Measurements from ENCODE around the gene PARP12.

The PARP12 gene

DNA sequence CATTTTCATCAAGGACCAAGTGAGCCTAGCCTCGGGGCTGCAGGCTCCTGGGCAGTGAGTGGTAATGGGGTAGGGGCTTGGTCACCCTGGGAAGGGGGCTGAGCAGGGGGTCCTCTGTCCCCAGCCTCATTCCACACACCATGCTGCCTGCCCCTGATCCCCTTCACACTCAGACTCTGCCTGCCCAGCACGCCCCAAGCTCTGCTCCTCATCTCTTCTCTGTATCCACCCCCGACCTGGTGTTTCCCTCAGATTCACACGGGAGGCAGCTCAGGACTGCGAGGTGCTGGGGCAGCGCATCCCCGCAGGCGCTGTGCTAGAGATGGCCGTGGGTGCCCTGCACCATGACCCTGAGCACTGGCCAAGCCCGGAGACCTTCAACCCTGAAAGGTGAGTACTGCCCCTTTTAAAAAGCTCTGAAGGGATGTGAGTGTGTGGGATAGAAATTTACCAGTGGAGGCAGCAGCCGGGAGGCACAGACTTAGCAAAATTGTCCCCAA lies 47.2 kb downstream of the PARP12 start:
- FAIRE-seq (no peak), DNase-seq (ENCODE audit: low spot score) (no peak)

DNA sequence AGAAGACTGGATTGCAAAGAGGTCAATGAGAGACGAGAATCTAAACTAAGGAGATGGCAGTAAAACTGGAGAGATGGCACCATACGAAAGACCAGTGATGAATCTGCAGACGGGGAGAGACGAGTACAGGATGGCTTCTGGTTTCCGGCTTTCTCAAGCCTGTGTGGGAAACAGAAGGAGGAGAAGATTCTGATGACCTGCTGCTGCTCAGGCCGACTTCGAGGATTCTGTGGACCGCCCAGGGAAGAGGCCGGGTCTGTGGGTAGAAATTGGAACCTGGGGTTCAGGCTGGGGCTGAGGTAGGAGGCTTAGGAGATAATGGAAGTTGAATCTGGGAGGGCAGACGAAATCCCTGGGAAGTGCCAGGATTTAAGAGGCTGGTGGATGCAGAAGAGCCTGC lies 48.6 kb downstream of the PARP12 start:
- no peak for DNase-seq (ENCODE audit: low spot score)
- FAIRE-seq = no peak

DNA sequence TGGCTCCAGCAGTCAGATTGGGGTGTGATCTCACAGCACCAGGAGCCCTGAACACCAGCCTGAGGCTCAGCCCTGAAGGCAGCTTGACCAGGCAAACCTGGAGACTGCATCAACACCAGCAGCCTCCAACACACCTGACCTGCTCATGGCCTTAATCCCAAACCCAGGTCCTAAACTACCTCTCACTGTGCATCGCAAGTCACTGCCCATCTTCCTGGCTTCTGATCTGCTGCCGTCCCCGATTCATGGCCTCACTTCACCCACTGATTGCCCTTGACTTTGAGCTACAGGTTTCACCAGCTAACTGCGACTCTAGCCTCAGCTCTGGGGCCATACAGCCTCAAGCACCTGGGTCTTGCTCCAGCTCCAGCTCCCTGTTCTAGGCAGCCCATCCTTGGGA lies 49.1 kb downstream of the PARP12 start:
- FAIRE-seq (no peak), DNase-seq (ENCODE audit: low spot score) (no peak)

DNA sequence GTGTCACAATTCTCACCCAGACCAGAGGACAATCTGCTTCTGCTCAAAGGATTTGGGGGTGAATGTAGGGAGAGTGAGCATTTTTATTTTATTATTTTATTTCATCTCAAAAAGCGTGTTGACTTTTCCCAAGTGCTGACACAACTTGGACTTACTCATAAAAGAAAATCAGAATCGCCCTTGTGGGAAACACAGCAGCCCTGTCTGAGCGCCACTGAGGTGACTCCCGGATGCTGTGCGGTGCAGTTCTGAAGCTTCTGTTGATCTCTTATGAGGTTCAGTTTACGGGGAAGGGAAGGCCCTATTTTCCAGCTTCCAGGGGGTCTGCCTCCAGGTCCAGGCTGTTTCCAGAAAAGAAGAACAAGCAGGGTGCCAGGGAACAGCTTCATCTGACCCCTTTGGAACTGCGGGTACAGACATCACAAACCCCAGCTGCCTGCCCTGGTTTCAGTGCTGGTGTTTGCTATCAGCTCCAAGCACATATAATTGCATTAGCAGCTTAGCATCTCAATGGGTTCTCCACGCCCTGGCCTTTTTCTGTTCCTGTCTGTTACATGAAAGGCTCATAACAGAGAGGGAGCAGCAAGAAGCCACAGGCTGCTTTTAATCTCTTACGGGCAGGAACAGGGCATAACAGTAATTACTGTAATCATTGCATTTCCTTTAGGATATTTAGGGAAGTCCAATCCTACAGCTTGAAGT lies 52.4 kb downstream of the PARP12 start:
- FAIRE-seq = no peak

DNA sequence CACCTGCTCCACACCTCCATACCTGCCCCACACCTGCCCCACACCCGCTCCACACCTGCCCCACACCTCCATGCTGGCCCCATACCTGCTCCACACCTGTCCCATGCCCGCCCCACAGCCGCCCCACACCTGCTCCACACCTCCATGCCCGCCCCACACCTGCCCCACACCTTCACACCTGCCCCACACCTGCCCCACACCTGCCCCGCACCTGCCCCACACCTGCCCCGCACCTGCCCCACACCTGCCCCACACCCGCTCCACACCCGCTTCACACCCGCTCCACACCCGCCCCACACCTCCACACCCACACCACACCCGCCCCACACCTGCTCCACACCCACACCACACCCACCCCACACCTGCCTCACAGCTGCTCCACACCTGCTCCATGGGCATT lies 53.0 kb downstream of the PARP12 start:
- FAIRE-seq (peak; percentile 9), DNase-seq (ENCODE audit: low spot score) (no peak)

More for the DNA sequence above, 52.4 kb downstream of the PARP12 start:
- no peak for DNase-seq (ENCODE audit: low spot score)

DNA sequence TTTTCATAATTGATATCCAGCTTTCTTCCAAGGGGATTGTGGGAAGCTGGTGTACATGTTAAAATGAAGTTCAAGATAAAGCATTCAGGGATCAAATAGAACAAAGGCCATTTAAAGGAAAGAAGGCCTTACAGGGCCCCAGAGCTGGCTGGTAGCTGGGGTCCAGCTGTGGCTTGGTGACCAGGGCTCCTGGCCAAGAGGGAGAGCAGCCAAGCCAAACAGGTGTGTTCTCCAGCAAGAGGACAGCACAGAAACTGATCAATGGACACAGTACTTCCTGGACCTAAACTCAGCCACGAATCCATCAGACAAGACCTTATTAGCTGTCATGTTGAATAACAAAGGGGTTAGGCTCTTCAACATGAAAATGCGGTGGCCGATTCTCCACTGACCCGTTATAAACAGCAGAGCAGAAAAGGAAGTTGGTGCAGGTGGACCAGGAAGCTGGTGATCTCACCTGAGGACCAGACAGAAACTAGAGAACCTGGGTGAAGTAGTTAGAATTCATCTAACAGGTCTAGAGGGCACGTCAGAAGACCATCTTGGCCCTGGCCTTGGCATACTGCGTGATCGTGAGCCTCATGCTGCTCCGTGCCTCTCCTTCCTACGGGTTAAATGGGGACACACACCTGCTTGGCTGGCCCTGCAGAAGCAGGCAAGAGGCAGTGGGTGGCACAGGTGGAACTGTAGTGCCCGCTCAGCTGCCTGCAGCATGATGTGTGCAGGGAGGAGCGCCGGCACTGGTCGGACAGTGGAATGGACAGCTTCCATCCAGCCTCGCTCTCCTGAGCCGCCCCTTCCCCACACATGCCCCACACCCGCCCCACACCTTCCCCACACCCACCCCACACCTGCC lies 53.8 kb downstream of the PARP12 start:
- no peak for FAIRE-seq
- no peak for DNase-seq (ENCODE audit: low spot score)

DNA sequence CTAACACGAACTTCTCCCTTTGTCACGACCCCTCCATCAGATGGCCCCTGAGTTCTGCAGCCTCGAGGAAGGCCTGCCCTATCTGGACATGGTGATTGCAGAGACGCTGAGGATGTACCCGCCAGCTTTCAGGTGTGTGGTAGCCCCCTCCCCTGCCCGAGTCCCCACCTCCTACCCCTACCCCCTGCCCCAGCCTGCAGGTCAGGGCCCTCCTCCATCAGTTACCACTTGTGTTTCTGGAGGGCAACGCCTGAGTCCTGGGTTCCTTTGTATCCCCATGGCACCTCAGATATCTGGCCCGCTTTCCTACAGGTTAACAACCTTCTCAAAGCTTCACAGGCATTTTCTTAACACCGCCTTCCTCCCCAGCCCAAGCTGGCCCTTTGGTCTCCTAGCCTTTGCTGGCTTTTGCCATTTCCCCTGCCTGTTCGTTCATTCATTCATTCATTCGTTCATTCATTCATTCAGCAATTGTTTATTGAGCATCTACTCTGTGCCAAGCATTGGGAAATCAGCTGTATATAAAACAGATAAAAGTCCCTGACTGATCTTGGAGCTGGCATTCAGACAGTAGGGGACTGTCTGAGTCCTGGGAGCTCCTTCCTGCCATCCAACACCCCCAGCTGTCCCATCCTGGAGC lies 55.6 kb downstream of the PARP12 start:
- no peak for FAIRE-seq
- DNase-seq (ENCODE audit: low spot score) = no peak

DNA sequence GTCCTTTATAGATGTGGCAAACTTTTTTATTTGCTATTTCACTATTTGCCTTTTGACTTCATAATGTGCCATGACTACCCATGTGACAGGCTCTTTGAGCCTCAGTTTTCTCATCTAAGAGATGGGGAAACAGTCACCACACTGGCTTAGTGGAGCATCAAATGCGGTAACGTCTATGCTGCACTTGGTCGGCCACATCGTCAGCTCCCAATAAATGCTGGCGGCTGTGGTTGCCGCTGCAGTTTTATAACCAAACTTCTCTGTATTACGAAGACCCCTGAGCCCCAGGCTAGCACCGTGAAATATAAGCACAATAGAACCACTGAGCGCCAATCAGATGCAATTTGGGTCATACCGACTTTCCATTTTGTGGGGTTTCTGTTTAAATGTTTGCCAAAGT lies 56.2 kb downstream of the PARP12 start:
- no peak for FAIRE-seq
- no peak for DNase-seq (ENCODE audit: low spot score)

DNA sequence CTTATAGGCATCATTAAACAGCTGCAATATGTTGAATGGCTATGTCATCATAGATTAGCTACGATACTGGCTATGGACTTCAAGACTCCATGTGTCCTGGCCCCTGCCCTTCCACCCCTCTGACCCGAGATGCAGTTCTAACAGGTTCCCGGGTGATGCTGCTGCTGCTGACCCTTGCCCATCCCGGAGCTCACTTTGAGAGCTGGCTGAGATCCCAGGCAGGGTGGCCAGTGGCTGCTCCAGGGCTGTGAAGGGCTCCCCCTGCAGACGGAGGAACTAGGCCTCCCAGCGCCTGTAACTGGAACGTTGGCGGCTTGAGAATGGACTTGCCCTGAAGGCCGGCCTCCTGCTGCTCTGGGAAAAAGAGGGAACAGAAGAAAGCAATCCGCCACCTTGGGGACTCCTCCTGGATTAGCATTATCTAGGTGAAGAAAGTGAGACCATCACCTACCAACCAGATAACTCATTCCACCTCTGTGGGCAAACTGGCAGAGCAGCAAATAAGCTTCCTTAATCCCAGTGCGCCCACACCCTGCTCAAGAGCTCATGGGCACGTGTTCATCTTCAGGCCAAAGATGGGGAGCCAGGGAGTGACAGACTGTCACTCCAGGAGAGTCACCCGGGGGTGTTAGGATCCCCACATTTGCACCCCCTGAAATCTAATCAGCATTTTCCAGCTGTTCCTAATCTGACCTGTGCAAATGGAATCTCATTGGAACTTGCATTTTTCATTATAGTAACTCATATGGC lies 56.8 kb downstream of the PARP12 start:
- FAIRE-seq = no peak
- DNase-seq (ENCODE audit: low spot score) = peak; percentile 63

DNA sequence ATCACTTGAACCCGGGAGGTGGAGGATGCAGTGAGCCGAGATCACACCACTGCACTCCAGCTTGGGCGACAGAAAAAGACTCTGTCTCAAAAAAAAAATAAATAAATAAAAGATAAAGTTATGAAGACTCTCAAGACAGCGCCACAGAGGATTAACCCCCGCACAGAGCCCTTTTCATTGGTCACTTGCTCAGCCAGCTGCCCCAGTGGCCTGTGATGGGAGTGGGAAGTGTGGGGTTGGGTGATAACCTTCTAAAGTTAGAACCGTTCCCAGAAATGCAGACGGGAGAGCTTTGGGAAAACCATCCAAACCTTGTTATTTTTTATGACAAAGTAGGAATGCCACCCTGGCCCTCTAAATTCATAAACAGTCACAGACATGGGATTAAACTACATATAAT lies 57.4 kb downstream of the PARP12 start:
- FAIRE-seq (no peak), DNase-seq (ENCODE audit: low spot score) (no peak)

DNA sequence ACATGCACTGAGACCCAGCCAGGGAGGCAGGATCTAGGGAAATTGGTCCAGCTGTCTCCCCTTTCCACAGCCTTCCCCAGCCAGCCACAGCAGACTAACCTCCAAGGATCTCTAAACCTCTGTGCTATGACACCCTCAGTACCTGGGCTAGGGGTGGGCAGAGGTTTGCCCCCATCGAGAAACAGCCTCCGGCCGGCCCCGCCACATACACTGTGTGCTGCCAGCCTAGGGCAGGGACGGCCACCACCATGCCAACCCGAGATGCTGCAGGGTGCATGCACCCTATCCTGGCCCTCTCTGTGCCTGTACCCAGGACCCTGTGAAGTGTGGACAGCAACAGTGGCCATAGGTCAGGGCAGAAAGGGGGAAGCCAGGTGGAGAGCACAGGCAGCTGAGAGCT lies 58.1 kb downstream of the PARP12 start:
- DNase-seq (ENCODE audit: low spot score) = no peak
- FAIRE-seq = no peak

DNA sequence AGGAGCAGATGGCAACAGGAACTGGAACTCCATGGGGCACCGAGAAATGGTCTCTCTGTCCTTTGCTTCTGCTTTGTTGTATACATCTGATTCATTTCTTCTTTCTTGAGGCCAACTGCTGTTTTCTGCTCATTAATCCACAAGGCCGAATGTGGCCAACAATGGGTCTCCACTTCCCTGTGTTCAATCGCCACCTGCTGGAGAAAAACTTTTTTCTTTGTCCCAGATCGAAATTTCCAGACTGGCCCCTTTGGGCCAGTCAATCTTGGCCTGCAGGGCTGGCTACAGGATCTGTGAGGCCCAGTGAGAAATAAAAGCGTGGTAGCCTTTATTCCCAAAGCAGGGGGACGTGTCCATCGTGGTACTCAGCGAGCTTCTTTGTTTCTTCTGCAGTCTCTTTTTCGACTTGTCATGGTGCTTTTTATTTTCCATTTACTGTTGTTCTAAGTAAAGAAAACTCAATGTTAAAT lies 58.8 kb downstream of the PARP12 start:
- peak; percentile 66 for DNase-seq (ENCODE audit: low spot score)
- FAIRE-seq = no peak

DNA sequence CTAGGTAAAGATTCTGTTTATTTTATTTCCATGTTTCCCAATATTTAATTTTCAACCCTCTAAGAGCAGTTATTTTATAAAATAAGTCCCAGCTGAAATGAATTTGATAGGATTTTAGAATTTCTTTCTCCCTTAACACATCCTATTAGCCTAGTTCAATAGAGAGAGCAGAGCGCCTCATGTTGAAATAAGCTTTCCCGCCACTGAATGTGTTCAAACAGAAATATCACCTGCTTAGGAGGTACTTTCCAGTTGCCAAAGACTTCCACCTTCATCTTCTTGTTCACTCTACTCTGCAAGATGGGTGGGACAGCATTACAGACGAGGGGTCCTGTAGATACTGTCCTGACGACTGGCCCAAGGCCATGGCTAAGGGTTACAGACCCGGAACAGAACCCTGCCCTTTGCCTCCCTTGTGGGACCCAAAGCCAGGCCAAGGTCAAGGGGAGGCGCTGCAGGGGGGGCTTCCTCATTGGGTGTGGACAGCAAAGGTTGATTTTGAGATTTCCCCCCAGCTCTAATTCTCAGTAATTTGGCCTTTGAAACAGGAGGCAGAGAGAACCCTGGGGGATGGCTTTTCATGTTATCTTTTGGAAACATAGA lies 62.0 kb downstream of the PARP12 start:
- FAIRE-seq = no peak
- no peak for DNase-seq (ENCODE audit: low spot score)

DNA sequence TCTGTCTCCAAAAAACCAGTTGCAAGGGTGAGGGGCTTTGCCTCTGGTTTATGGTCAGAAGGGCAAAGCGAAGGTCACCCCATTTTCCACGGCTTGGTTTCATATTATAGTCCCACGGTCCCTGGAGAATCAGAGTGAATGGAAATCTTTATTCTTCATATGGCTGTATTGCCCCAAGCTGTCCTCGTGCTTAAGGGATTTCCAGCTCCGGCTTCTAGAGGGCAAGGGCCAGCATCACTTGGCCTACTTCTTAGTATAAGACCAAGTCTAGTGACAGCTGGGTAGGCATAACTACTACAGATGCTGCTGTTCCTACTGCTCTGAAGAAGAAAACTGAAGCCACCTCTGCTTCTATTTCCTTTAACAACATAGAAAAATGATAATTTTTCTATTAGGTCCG lies 63.2 kb downstream of the PARP12 start:
- DNase-seq (ENCODE audit: low spot score) (no peak), FAIRE-seq (no peak)

DNA sequence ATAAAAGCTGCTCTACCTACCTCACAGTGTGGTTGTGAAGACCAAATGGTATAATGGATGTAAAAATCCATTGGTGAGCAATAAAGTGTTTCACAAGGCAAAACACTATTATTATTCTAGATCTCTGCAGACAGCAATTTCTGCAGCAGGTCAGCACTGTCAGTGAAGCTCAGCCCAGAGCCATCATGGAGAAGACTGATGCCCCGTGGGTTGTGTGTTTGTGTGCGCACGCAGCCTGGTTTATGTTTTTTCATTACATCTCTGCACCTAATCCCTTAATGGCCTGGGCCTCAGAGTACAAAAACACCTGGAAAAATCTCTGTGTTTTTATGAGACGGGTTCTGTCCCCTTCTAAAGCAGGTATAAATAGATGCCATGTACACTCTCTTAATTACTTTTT lies 64.2 kb downstream of the PARP12 start:
- no peak for DNase-seq (ENCODE audit: low spot score)
- no peak for FAIRE-seq

DNA sequence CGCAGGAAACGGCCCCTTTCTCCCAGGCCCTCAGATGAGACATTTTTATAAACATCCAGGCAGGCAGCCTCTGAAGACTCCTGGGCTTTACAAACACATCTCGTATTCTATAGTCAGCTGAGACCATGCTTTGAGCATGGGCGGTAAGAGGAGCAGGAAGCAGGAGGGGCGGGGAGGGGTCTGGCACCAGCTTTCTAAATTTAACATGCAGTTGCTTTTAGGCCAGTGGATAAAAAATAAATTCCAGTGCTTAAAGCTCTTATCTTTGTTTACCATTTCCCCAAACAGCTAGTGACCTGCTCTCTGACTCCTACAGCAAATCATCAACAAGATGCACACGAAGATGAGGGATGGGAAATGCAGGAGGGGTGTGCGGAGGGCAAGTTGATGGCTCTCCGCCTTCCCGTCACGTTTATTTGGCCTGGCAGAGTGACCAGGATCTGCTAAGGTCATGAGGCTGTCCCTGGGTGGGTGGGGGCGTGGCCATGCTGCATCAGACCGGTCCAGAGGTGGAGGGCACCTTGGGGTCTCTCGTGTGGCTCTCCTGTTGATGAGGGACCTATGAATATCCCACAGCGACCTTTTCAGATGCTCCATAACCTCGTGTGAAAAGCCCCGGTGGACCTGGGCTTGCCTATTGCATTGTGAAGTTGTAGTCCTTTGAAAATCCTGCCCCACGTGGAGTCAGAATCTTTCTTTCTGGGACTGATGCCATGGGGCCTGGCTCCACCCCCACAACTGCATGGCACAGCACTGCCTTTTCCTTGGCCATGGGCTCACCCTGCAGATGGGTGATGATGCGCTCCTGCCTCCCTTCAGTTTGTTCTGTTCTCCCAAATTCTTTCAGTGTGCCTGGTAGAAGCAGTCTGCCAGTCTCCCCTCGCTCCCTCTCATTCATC lies 67.5 kb downstream of the PARP12 start:
- FAIRE-seq (no peak), DNase-seq (ENCODE audit: low spot score) (no peak)

DNA sequence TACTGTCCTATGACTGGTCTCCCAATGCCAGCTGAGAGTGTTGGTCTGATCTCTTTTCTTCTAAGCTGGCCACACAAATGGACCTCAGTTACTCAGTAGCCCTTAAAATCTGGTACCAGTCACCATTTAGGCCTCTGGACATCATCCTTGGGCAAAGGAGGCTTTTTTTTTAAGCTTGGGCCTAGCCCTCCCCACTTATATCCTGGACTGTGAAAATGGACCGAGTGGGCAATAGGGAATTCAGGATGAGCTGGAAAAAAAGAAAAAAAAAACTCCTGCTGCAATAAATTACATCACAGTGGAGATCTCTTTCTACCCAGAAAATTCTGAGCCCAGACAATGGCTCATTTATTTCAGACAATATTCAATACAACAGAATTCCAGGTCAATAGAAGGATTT lies 68.4 kb downstream of the PARP12 start:
- no peak for FAIRE-seq

DNA sequence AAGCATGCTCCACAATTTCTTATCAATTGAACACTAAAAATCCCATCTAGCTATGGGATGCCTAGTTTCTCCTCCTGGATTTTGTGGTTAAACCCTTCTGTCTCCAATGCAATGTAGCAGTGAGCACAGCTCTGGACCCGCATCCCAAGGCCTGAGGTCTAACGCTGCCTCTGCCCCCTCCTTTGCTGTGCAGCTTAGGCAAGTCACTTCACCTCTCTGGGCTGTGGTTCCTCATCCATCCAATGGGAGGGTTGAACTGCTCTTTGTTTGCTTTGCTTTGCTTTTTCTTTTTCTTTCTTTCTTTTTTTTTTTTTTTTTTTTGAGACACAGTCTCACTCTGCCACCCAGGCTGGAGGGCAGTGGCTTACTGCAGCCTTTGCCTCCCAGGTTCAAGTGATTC lies 69.2 kb downstream of the PARP12 start:
- DNase-seq (ENCODE audit: low spot score) = no peak
- no peak for FAIRE-seq

More for the DNA sequence above, 68.4 kb downstream of the PARP12 start:
- DNase-seq (ENCODE audit: low spot score) = no peak

DNA sequence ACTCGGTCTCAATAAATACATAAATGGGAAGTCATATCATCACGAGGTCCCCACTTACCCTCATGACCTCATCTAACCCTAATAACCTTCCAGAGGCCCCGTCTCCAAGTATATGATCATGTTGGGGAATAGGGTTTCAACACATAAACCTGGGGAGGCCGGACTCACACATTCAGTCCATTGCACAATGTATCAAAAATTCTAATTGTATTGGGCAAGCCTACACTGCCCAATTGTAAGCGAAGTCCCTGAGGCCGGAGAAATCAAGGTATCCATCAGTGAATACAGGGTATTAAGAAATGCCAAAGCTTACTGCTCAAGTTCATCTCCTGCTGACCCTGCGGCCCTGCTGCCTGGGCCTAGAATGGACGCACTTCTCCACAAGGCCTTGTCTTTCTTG lies 69.6 kb downstream of the PARP12 start:
- FAIRE-seq (no peak), DNase-seq (ENCODE audit: low spot score) (no peak)
